ENCODE results near the gene RPP25L.

The RPP25L gene

DNA sequence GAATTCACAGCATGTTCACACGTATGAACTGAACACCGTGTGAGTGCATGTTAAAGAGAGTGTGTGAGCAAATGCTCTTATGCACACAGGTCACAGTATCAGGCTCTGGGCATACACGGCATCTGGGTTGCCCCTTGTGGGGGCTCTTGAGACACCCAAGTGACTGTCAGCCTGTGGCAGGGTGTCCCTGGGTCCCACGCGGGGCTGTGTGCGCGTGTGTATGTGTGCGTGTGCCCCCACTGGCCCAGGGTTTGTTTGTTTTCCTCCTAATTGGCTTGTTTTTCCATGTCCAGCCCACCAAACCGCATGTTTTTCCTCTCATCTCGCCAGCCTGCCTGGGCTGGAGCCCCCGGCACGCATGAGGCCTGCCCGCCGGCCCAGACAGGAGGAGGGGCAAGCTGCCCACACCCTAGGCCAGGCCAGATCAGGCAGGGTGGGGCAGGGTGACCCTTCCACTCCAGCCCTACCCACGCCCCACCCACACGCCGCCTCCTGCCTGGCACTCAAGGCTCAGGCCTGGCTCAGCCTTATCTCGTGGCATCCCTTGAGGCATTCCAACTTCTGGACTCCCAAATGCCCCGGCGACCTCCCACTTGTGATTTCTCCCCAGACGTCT, 51.2 kb downstream of the RPP25L start:
- H3K4me3 ChIP-seq (replicated peaks; ENCODE audit: low read depth, low read length) = no peak overlapping the region
- TF ChIP-seq, protein P1, sequence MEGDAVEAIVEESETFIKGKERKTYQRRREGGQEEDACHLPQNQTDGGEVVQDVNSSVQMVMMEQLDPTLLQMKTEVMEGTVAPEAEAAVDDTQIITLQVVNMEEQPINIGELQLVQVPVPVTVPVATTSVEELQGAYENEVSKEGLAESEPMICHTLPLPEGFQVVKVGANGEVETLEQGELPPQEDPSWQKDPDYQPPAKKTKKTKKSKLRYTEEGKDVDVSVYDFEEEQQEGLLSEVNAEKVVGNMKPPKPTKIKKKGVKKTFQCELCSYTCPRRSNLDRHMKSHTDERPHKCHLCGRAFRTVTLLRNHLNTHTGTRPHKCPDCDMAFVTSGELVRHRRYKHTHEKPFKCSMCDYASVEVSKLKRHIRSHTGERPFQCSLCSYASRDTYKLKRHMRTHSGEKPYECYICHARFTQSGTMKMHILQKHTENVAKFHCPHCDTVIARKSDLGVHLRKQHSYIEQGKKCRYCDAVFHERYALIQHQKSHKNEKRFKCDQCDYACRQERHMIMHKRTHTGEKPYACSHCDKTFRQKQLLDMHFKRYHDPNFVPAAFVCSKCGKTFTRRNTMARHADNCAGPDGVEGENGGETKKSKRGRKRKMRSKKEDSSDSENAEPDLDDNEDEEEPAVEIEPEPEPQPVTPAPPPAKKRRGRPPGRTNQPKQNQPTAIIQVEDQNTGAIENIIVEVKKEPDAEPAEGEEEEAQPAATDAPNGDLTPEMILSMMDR (IDR thresholded peaks at IDR 0.05; ENCODE audit: low read depth, low read length, missing control alignments) = no peak
- no peak for DNase-seq (ENCODE audit: extremely low read depth, low read depth)
